ENCODE data around the gene UNC5CL. TPM values are rescaled to one million over a fixed set of nuclear protein-coding genes. Genes with fewer than 3 reads are reported as not detected.

Gene UNC5CL
- total RNA-seq, 1 donor from 2014 or later: 0.27 TPM

DNA sequence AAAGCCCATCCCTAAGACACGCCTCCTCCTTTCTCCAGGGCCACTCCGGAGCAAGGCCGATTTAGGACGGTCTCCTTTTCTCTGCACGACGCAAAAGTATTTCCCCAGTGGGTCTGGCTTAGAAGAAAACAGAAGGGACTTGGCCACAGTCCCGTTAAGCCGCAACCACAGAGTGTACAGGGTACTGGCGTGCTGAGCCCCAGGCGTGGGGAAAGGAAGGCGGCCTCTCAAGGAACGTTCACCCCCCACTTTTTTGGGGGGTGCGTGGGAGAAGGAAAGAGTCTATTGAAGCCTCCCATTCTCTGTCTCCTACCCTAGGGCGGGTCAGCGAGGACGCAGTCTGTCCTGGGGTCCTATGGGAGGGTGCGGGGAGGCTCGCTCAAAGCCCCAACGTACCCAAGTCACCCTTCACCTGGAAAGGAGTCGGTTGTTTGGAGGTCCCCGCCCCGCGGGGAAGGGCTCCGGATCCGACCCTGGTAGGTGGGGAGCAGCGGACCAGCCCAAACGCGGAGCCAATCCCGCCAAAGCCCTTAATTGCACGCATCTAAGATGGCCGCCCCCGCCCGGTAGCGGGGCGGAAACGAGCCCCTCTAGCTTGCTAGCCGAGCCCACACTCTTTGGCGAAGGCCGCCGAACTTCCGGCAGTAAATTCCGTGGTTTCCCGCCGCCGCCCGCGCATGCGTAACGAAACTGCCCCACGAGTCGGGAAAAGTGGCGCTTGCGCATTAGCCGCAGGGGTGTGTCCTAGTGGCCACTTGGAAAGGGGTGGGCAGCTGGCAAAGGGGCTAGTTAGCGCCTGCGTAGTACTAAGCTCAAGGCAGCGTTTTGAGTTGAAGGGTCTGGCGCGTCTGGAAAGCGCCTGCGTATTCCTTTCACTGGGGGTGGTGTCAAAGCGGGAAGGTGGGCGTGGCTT, 33.2 kb upstream of the UNC5CL start, which contains the start of gene OARD1:
TSS of gene OARD1 (minus strand) at position 434 of the 913 bp plus-strand sequence. CDS start 722 bp downstream, outside the sequence.
- Histone ChIP-seq H3K27ac (replicated peaks) (peak within 1 kb of the TSS; percentile 99), H3K36me3 (peaks cover 24% of the 10 kb centered on the region), H3K4me3 (peak within 1 kb of the TSS; percentile 94), H3K4me1 (peaks cover 53% of the 10 kb centered on the region), H3K27me3 (ENCODE audit: low read depth) (no peaks in the 10 kb centered on the region), H3K9me3 (replicated peaks) (no peaks in the 10 kb centered on the region)
- TF ChIP-seq, protein P1, sequence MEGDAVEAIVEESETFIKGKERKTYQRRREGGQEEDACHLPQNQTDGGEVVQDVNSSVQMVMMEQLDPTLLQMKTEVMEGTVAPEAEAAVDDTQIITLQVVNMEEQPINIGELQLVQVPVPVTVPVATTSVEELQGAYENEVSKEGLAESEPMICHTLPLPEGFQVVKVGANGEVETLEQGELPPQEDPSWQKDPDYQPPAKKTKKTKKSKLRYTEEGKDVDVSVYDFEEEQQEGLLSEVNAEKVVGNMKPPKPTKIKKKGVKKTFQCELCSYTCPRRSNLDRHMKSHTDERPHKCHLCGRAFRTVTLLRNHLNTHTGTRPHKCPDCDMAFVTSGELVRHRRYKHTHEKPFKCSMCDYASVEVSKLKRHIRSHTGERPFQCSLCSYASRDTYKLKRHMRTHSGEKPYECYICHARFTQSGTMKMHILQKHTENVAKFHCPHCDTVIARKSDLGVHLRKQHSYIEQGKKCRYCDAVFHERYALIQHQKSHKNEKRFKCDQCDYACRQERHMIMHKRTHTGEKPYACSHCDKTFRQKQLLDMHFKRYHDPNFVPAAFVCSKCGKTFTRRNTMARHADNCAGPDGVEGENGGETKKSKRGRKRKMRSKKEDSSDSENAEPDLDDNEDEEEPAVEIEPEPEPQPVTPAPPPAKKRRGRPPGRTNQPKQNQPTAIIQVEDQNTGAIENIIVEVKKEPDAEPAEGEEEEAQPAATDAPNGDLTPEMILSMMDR (IDR thresholded peaks at IDR 0.05; ENCODE audit: borderline replicate concordance): no peak
- intact Hi-C loops (cut with micrococcal nuclease): no loop called here
- DNase-seq: peak; percentile 99

DNA sequence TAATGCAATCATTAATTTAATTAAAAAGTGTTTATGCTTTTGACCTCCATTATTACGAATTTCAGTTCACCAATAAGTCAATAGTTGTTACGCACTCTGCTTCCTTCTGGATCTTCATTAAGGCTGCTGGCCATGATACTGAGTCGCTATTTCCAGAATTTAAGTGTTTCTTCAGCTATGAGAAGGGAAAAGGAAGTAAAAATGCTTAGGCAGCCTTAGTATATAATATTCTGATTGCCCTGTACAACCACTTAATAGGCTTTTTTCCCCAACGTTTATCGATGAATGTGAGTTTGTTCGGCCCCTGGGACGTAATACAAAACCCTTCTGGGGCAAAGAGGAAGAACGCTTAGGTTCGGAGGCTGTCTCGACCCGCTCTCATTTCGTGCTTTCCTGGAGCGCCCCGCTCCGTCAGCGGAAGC, 32.5 kb upstream of the UNC5CL start:
- intact Hi-C loops (cut with micrococcal nuclease): no loop called here
- no peak for DNase-seq
- peak overlapping the region; percentile 99 for H3K27ac ChIP-seq (replicated peaks)

DNA sequence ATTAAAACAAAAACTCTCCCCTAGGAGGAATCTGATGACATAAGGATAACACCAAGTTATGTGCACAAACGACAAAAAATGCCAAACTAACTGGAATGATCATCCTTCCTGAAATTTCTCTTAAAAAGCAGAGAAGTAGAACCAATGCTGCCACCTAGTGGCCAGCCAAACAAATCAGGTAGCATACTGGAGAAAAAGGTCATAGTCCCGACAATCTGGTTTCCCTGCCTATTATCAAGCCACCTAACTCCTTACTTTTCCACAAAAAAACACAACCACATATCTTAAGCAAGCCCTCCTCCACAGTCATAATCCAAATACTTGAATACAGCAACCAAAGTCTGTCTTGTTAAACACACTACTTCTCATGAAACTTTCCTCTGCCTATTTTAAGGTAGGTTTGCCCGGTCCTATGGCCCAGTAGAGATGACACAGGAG, 27.9 kb upstream of the UNC5CL start:
- TF ChIP-seq, protein P1 (IDR thresholded peaks at IDR 0.05; ENCODE audit: borderline replicate concordance): peak; percentile 89
- no peaks in the 10 kb centered on the region for H3K9me3 ChIP-seq (replicated peaks)
- no peaks in the 10 kb centered on the region for H3K27me3 ChIP-seq (ENCODE audit: low read depth)
- peaks cover 62% of the 10 kb centered on the region for H3K36me3 ChIP-seq
- peak; percentile 63 for DNase-seq
- H3K27ac ChIP-seq (replicated peaks): peak overlapping the region; percentile 70
- H3K4me1 ChIP-seq: peaks cover 65% of the 10 kb centered on the region
- no peak overlapping the region for H3K4me3 ChIP-seq
- intact Hi-C loops (cut with micrococcal nuclease): no loop called here

More for the DNA sequence above, 32.5 kb upstream of the UNC5CL start:
- Histone ChIP-seq H3K36me3 (peaks cover 26% of the 10 kb centered on the region), H3K27me3 (ENCODE audit: low read depth) (no peaks in the 10 kb centered on the region), H3K9me3 (replicated peaks) (no peaks in the 10 kb centered on the region), H3K4me3 (peak overlapping the region; percentile 94), H3K4me1 (peaks cover 57% of the 10 kb centered on the region)
- TF ChIP-seq, protein P1 (IDR thresholded peaks at IDR 0.05; ENCODE audit: borderline replicate concordance): no peak

DNA sequence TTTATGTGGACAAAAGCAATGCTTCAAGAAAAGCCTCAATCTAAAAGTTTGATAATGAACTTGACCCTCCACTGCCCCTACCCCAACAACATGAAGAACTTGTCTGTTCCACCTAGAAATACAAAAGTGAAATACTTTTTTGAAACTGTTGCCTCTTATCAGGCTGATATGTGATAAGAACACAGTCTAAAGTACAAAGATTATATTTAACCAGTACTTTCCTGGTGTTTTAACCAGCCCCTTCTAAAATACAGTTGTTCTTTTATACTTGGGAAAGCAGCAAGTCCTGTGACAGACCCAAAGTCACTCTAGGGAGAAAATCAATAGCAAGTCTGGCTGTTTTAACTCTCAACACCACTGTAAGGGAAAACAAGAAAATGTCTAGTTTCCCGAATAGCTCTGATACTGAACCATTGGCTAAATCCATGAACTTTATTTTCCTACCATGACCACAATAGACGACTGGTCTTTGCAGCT, 26.6 kb upstream of the UNC5CL start:
- no peak overlapping the region for H3K4me3 ChIP-seq
- peaks cover 68% of the 10 kb centered on the region for H3K4me1 ChIP-seq
- peaks cover 70% of the 10 kb centered on the region for H3K36me3 ChIP-seq
- H3K27me3 ChIP-seq (ENCODE audit: low read depth): no peaks in the 10 kb centered on the region
- no peak for DNase-seq
- intact Hi-C loops (cut with micrococcal nuclease): no loop called here
- peak overlapping the region; percentile 70 for H3K27ac ChIP-seq (replicated peaks)
- H3K9me3 ChIP-seq (replicated peaks): no peaks in the 10 kb centered on the region
- TF ChIP-seq, protein P1 (IDR thresholded peaks at IDR 0.05; ENCODE audit: borderline replicate concordance): no peak

DNA sequence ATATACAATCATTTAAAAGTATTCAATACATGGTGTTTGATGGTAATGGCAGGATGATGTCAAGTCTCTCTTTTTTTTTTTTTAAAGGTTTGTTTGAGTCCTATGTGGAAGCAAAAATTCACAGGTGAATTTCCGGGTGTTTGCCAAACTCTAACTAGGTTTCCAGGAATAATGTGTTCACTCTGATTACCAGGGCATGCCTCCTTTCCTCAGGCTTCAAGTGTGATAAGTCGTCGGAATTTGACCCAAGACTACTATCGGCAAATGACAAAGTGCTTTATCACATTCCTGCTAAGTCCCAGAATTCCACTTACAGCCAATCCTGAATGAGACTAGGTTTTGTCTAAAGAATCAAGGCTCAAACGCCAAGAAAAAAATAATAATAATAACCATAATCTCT, 25.8 kb upstream of the UNC5CL start:
- peaks cover 70% of the 10 kb centered on the region for H3K4me1 ChIP-seq
- intact Hi-C loops (cut with micrococcal nuclease): no loop called here
- peaks cover 70% of the 10 kb centered on the region for H3K36me3 ChIP-seq
- DNase-seq: no peak
- no peaks in the 10 kb centered on the region for H3K9me3 ChIP-seq (replicated peaks)
- H3K27me3 ChIP-seq (ENCODE audit: low read depth): no peaks in the 10 kb centered on the region
- no peak overlapping the region for H3K4me3 ChIP-seq
- peak overlapping the region; percentile 70 for H3K27ac ChIP-seq (replicated peaks)
- TF ChIP-seq, protein P1 (IDR thresholded peaks at IDR 0.05; ENCODE audit: borderline replicate concordance): no peak
